Liver (tissue), 9 donors: Measurements from ENCODE around the gene DOK5. TPM values are rescaled to one million over a fixed set of nuclear protein-coding genes. Genes with fewer than 3 reads are reported as not detected.

Experiments used
- DNase-seq: peaks from one replicate; pipeline ENCODE4 v3.0.0-alpha.2; 2017; ENCODE audit warnings: low spot score
- H3K27ac ChIP-seq, 2 donors: one replicate each; pipeline ENCODE4 v1.7.0; 2013; ENCODE audit warnings: inconsistent platforms in 2 of 2, low read length in 2 of 2, control low read depth in 1 of 2, low read depth in 1 of 2, mild to moderate bottlenecking in 1 of 2
- H3K27me3 ChIP-seq, 4 donors: one replicate each; pipeline versions ENCODE4 v1.6.1 to v1.7.0; 2013; ENCODE audit warnings: low read length in 3 of 4, inconsistent platforms in 1 of 4, mild to moderate bottlenecking in 1 of 4, moderate library complexity in 1 of 4; ENCODE audit not compliant: control insufficient read depth in 4 of 4, insufficient read depth in 4 of 4
- H3K36me3 ChIP-seq, 4 donors: one replicate each; pipeline versions ENCODE4 v1.6.1 to v1.7.0; 2013; ENCODE audit warnings: low read length in 3 of 4, mild to moderate bottlenecking in 3 of 4, low read depth in 1 of 4, moderate library complexity in 1 of 4; ENCODE audit not compliant: control insufficient read depth in 4 of 4, insufficient read depth in 3 of 4
- H3K4me1 ChIP-seq, 4 donors: one replicate each; pipeline versions ENCODE4 v1.6.1 to v1.7.0; 2013; ENCODE audit warnings: low read length in 3 of 4, mild to moderate bottlenecking in 3 of 4, moderate library complexity in 1 of 4; ENCODE audit not compliant: control insufficient read depth in 4 of 4, insufficient read depth in 4 of 4
- H3K4me3 ChIP-seq, 3 donors: one replicate each; pipeline versions ENCODE4 v1.6.1 to v1.7.0; 2013; ENCODE audit warnings: low read length in 3 of 3, control low read depth in 1 of 3, low read depth in 1 of 3, mild to moderate bottlenecking in 1 of 3
- H3K9ac ChIP-seq, 2 donors: one replicate each; pipeline ENCODE4 v1.7.0; 2013; ENCODE audit warnings: low read length in 2 of 2, mild to moderate bottlenecking in 2 of 2, moderate library complexity in 2 of 2, control low read depth in 1 of 2, low read depth in 1 of 2
- H3K9me3 ChIP-seq, 4 donors: one replicate each; pipeline versions ENCODE4 v1.6.1 to v1.7.0; 2013; ENCODE audit warnings: low read length in 3 of 4; ENCODE audit not compliant: control insufficient read depth in 4 of 4
- CTCF ChIP-seq: fragments of 150-350 bp; IDR thresholded peaks from 2 replicates; pipeline ENCODE4 v1.5.1; 2017; ENCODE audit warnings: improper control_type of control experiment, low read depth, low read length; ENCODE audit not compliant: missing input control
- EGR1 ChIP-seq, 2 donors: IDR thresholded peaks; 2 replicates each; pipeline ENCODE4 v1.6.1; 2016 to 2018; ENCODE audit warnings: antibody characterized with exemption in 2 of 2, low read depth in 2 of 2
- FOXA1 ChIP-seq: IDR thresholded peaks from 2 replicates; pipeline ENCODE4 v1.6.1; 2016; ENCODE audit warnings: antibody characterized with exemption
- FOXA2 ChIP-seq: IDR thresholded peaks from 2 replicates; pipeline ENCODE4 v1.6.1; 2016; ENCODE audit warnings: antibody characterized with exemption
- HNF4A ChIP-seq, 2 donors: conservative IDR thresholded peaks; 2 replicates each; pipeline ENCODE4 v1.6.1; 2016; ENCODE audit warnings: antibody characterized with exemption in 2 of 2, mild to moderate bottlenecking in 2 of 2
- HNF4G ChIP-seq: IDR thresholded peaks from 2 replicates; pipeline ENCODE4 v1.6.1; 2016; ENCODE audit warnings: antibody characterized with exemption
- JUND ChIP-seq, 2 donors: IDR thresholded peaks; 2 replicates each; pipeline ENCODE4 v1.6.1; 2016; ENCODE audit warnings: antibody characterized with exemption in 2 of 2
- NR2F2 ChIP-seq: IDR thresholded peaks from 2 replicates; pipeline ENCODE4 v1.6.1; 2016; ENCODE audit warnings: antibody characterized with exemption
- RAD21 ChIP-seq, 2 donors: IDR thresholded peaks; 2 replicates each; pipeline ENCODE4 v1.6.1; 2016; ENCODE audit warnings: antibody characterized with exemption in 2 of 2, mild to moderate bottlenecking in 2 of 2
- REST ChIP-seq: IDR thresholded peaks from 2 replicates; pipeline ENCODE4 v1.6.1; 2016; ENCODE audit warnings: antibody characterized with exemption, mild to moderate bottlenecking
- RXRA ChIP-seq, 2 donors: IDR thresholded peaks; 2 replicates each; pipeline ENCODE4 v1.6.1; 2017 to 2018; ENCODE audit warnings: antibody characterized with exemption in 2 of 2, mild to moderate bottlenecking in 1 of 2
- SP1 ChIP-seq: IDR thresholded peaks from 2 replicates; pipeline ENCODE4 v1.6.1; 2018; ENCODE audit warnings: antibody characterized with exemption, mild to moderate bottlenecking
- TAF1 ChIP-seq: conservative IDR thresholded peaks from 2 replicates; pipeline ENCODE4 v1.6.1; 2016; ENCODE audit warnings: antibody characterized with exemption, mild to moderate bottlenecking
- YY1 ChIP-seq: IDR thresholded peaks from 2 replicates; pipeline ENCODE4 v1.6.1; 2016; ENCODE audit warnings: antibody characterized with exemption, mild to moderate bottlenecking
- ZBTB33 ChIP-seq: IDR thresholded peaks from 2 replicates; pipeline ENCODE4 v1.6.1; 2016; ENCODE audit warnings: antibody characterized with exemption
- WGBS: extraction: QIAGEN DNeasy Blood & Tissue Kit; methylation state at CpG from one replicate; pipeline ENCODE4 v1.1.7; 2013; 5-methylcytosine and 5-hydroxymethylcytosine counted together
- polyA plus RNA-seq, 2 donors: library from polyadenylated mRNA; stranded (reverse) in 1 of 2; unstranded in 1 of 2; fragments of 200-250 nt in 1 of 2; fragments of >200 nt in 1 of 2; fragmentation: Nextera tagmentation in 1 of 2; extraction: Ambion mirVana in 1 of 2; gene quantifications; one replicate each; pipeline versions ENCODE4 v1.2.1 to v1.2.3, GENCODE V29; 2013 to 2015
- total RNA-seq, 2 donors: library from RNA; depleted of rRNA; stranded (reverse); fragments of >200 nt; gene quantifications; one replicate each; pipeline ENCODE4 v1.2.3, GENCODE V29; 2014
- TF ChIP-seq, protein P1 (sequence below): IDR thresholded peaks from 2 replicates; pipeline ENCODE4 v1.6.1; 2016; ENCODE audit warnings: antibody characterized with exemption
- TF ChIP-seq, protein P2 (sequence below): IDR thresholded peaks from 2 replicates; pipeline ENCODE4 v1.6.1; 2016; ENCODE audit warnings: antibody characterized with exemption
- donor health status: healthy.
- donor health status: healthy.
- donor health status: healthy.
- donor health status: healthy.
- donor health status: healthy.

Gene DOK5
- total and polyA plus RNA-seq, 4 donors, result 0.05 to 0.16 (median 0.09) TPM

- no peak for DNase-seq
- H3K9ac ChIP-seq, result no peak overlapping the region
- TF ChIP-seq HNF4A (conservative IDR thresholded peaks at IDR 0.05) (no peak), REST (no peak)
- TF ChIP-seq, protein P1, sequence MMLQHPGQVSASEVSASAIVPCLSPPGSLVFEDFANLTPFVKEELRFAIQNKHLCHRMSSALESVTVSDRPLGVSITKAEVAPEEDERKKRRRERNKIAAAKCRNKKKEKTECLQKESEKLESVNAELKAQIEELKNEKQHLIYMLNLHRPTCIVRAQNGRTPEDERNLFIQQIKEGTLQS, result no peak
- H3K4me3 ChIP-seq, result no peak overlapping the region
- no peaks in the 10 kb centered on the region for H3K36me3 ChIP-seq
- H3K4me1 ChIP-seq, result no peaks in the 10 kb centered on the region
- H3K9me3 ChIP-seq, result no peaks in the 10 kb centered on the region
- H3K27me3 ChIP-seq, result peaks cover 0 to 6% (median 2%) of the 10 kb centered on the region in 4 donors
- no peak overlapping the region for H3K27ac ChIP-seq
- 74% methylated on average over 6 of the region's 6 CpGs for WGBS
Observed at GRCh38 chr20:54573838-54574237, 98.4 kb downstream of the DOK5 start.

- 83% methylated on average over 6 of the region's 6 CpGs for WGBS
- no peak overlapping the region for H3K27ac ChIP-seq
- no peak for DNase-seq
- H3K36me3 ChIP-seq, result no peaks in the 10 kb centered on the region
- H3K9me3 ChIP-seq, result no peaks in the 10 kb centered on the region
- peaks cover 0 to 6% (median 2%) of the 10 kb centered on the region in 4 donors for H3K27me3 ChIP-seq
- H3K4me1 ChIP-seq, result no peaks in the 10 kb centered on the region
- H3K4me3 ChIP-seq, result no peak overlapping the region
- TF ChIP-seq YY1, result no peak
- TF ChIP-seq EGR1 (IDR thresholded peaks at IDR 0.05; ENCODE audit: low read depth in 2 of 2), result no peak
- no peak for TF ChIP-seq FOXA2
- no peak for TF ChIP-seq HNF4G
- no peak for TF ChIP-seq ZBTB33
- no peak for TF ChIP-seq HNF4A (conservative IDR thresholded peaks at IDR 0.05)
- TF ChIP-seq, protein P1, result no peak
- TF ChIP-seq SP1, result no peak
- TF ChIP-seq NR2F2, result no peak
- no peak for TF ChIP-seq JUND (IDR thresholded peaks at IDR 0.05)
- no peak for TF ChIP-seq CTCF
- TF ChIP-seq FOXA1, result no peak
- TF ChIP-seq, protein P2, sequence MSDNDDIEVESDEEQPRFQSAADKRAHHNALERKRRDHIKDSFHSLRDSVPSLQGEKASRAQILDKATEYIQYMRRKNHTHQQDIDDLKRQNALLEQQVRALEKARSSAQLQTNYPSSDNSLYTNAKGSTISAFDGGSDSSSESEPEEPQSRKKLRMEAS, result no peak
- no peak for TF ChIP-seq REST
- TF ChIP-seq RXRA (IDR thresholded peaks at IDR 0.05), result no peak
- no peak for TF ChIP-seq TAF1
- TF ChIP-seq RAD21 (IDR thresholded peaks at IDR 0.05), result no peak
- H3K9ac ChIP-seq, result no peak overlapping the region
Observed at GRCh38 chr20:54576518-54576917, 101.1 kb downstream of the DOK5 start.
